HEK293 (cell line): ENCODE results near the gene TMEM271.

Source experiments
- CTCF ChIA-PET: fragments of 350-600 bp; formaldehyde crosslinking; extraction: SDS; loops from one replicate; lab custom pipeline; 2021; ENCODE audit warnings: antibody characterized with exemption; lab: Yijun Ruan, JAX
- POLR2A ChIA-PET: fragments of 300-600 bp; formaldehyde crosslinking; extraction: SDS; loops from one replicate; lab custom pipeline; 2020; ENCODE audit warnings: antibody characterized with exemption, inconsistent platforms; lab: Yijun Ruan, JAX
- H3K27ac ChIP-seq: fragments of 200-500 bp; sonication (Bioruptor generic); 2 replicates; pipeline ENCODE4 v1.5.1; 2014; ENCODE audit warnings: low read depth, low read length, control low read depth, inconsistent platforms; ENCODE audit errors: extremely low read depth
- H3K36me3 ChIP-seq, 2 experiments: fragments of 200-500 bp in 1 of 2; sonication (Bioruptor generic) in 1 of 2; 1 replicate in 1 of 2; 2 replicates in 1 of 2; pipeline ENCODE4 v1.5.1; 2014 to 2017; ENCODE audit warnings: inconsistent platforms in 2 of 2, low read length in 2 of 2; ENCODE audit not compliant: control insufficient read depth in 2 of 2, insufficient read depth in 1 of 2
- H3K4me1 ChIP-seq: fragments of 200-500 bp; sonication (Bioruptor generic); 2 replicates; pipeline ENCODE4 v1.5.1; 2014; ENCODE audit warnings: mild to moderate bottlenecking, low read length, inconsistent platforms; ENCODE audit not compliant: control insufficient read depth, insufficient read depth
- H3K4me3 ChIP-seq: 2 replicates; pipeline ENCODE4 v1.5.1; 2011; ENCODE audit warnings: low read depth, mild to moderate bottlenecking, control low read depth, low read length, moderate library complexity
- H3K9me3 ChIP-seq: fragments of 200-500 bp; sonication (Bioruptor generic); 2 replicates; pipeline ENCODE4 v1.5.1; 2014; ENCODE audit warnings: low read depth, low read length, inconsistent platforms; ENCODE audit not compliant: control insufficient read depth, insufficient read depth
- EGR2 ChIP-seq: fragments of 450-650 bp; formaldehyde crosslinking; IDR thresholded peaks from 2 replicates; pipeline ENCODE4 v1.5.1; 2016; ENCODE audit warnings: low read depth, missing biosample characterization, missing genetic modification characterization
- GLIS2 ChIP-seq: fragments of 450-650 bp; formaldehyde crosslinking; IDR thresholded peaks from 2 replicates; pipeline ENCODE4 v1.5.1; 2016; ENCODE audit warnings: missing biosample characterization, missing genetic modification characterization
- SP3 ChIP-seq: fragments of 450-650 bp; formaldehyde crosslinking; IDR thresholded peaks from 2 replicates; pipeline ENCODE4 v1.5.1; 2016; ENCODE audit warnings: missing biosample characterization, missing genetic modification characterization
- TRIM28 ChIP-seq: IDR thresholded peaks from 2 replicates; pipeline ENCODE4 v1.6.1; 2011; ENCODE audit warnings: low read length, control low read depth, borderline replicate concordance
- WT1 ChIP-seq: fragments of 450-650 bp; formaldehyde crosslinking; IDR thresholded peaks from 2 replicates; pipeline ENCODE4 v1.5.1; 2016; ENCODE audit warnings: missing biosample characterization, missing genetic modification characterization
- ZBTB1 ChIP-seq: fragments of 450-650 bp; formaldehyde crosslinking; IDR thresholded peaks from 2 replicates; pipeline ENCODE4 v1.5.1; 2016; ENCODE audit warnings: missing biosample characterization, missing genetic modification characterization
- ZNF214 ChIP-seq: fragments of 450-650 bp; formaldehyde crosslinking; IDR thresholded peaks from 2 replicates; pipeline ENCODE4 v1.5.1; 2017; ENCODE audit warnings: missing biosample characterization, mild to moderate bottlenecking, missing genetic modification characterization, borderline replicate concordance
- ZNF311 ChIP-seq: fragments of 450-650 bp; formaldehyde crosslinking; IDR thresholded peaks from 2 replicates; pipeline ENCODE4 v1.5.1; 2017; ENCODE audit warnings: missing biosample characterization, missing genetic modification characterization, borderline replicate concordance
- ZNF426 ChIP-seq: fragments of 450-650 bp; formaldehyde crosslinking; IDR thresholded peaks from 2 replicates; pipeline ENCODE4 v1.5.1; 2017; ENCODE audit warnings: missing biosample characterization, missing genetic modification characterization, mild to moderate bottlenecking, inconsistent platforms, moderate library complexity
- ZNF501 ChIP-seq: fragments of 450-650 bp; formaldehyde crosslinking; IDR thresholded peaks from 2 replicates; pipeline ENCODE4 v1.5.1; 2016; ENCODE audit warnings: missing biosample characterization, missing genetic modification characterization
- ZNF514 ChIP-seq: fragments of 450-650 bp; formaldehyde crosslinking; IDR thresholded peaks from 2 replicates; pipeline ENCODE4 v1.5.1; 2016; ENCODE audit warnings: missing biosample characterization, missing genetic modification characterization
- ZNF549 ChIP-seq: fragments of 450-650 bp; IDR thresholded peaks from 2 replicates; pipeline ENCODE4 v1.5.1; 2018; ENCODE audit warnings: missing biosample characterization, missing genetic modification characterization, mild to moderate bottlenecking, inconsistent platforms, moderate library complexity
- ZNF624 ChIP-seq: fragments of 450-650 bp; formaldehyde crosslinking; IDR thresholded peaks from 2 replicates; pipeline ENCODE4 v1.5.1; 2017; ENCODE audit warnings: missing biosample characterization, missing genetic modification characterization
- ZNF701 ChIP-seq: fragments of 450-650 bp; formaldehyde crosslinking; IDR thresholded peaks from 2 replicates; pipeline ENCODE4 v1.5.1; 2016; ENCODE audit warnings: missing biosample characterization, missing genetic modification characterization
- ZSCAN23 ChIP-seq: fragments of 450-650 bp; formaldehyde crosslinking; IDR thresholded peaks from 2 replicates; pipeline ENCODE4 v1.5.1; 2016; ENCODE audit warnings: missing biosample characterization, missing genetic modification characterization
- TF ChIP-seq, protein P1 (sequence below): fragments of 450-650 bp; formaldehyde crosslinking; IDR thresholded peaks from 2 replicates; pipeline ENCODE4 v1.5.1; 2016; ENCODE audit warnings: missing biosample characterization, missing genetic modification characterization, low read depth
- TF ChIP-seq, protein P2 (sequence below): fragments of 450-650 bp; formaldehyde crosslinking; IDR thresholded peaks from 2 replicates; pipeline ENCODE4 v1.5.1; 2016; ENCODE audit warnings: missing biosample characterization, missing genetic modification characterization
- TF ChIP-seq, protein P3 (sequence below): fragments of 450-650 bp; formaldehyde crosslinking; IDR thresholded peaks from 2 replicates; pipeline ENCODE4; 2016; ENCODE audit warnings: missing biosample characterization, missing genetic modification characterization
- TF ChIP-seq, protein P4 (sequence below): fragments of 450-650 bp; IDR thresholded peaks from 2 replicates; pipeline ENCODE4 v1.5.1; 2018; ENCODE audit warnings: missing biosample characterization, mild to moderate bottlenecking, missing genetic modification characterization

The TMEM271 gene

DNA sequence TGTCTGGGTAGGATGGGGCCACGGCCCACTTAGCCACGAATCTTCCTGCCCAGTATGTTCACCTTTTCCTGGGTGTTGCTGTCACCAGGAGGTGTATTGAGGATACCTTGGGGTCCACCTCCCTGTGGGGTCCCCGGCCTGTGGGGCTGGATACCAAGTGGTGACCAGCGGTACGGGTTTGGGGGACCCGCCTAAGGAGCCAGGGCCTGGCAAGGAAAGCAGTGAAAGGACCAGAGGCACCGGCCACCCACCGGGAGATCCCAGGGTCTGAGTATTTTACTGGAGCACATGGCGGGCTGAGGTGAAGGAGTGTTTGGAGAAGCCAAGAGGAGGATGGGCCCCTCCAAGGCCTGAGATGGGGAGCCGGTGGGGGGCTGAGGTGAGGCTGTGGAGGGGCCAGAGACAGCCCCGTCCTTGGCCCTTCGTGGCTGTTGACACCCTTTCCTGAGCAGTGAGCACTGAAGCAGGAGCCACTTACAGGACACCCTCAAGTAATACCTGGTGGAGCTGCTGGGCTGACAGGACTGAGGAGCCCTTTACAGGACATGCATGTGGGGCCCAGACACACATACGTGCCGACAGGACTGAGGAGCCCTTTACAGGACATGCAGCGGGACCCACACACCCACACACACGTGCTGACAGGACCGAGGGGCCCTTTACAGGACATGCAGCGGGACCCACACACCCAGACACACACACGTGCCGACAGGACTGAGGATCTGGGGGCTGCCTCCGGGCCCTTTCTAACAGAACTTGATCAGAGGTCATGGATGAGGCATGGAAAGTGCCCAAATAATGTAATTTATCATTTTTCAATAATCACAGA lies 38.4 kb downstream of the TMEM271 start:
- TF ChIP-seq, protein P1, sequence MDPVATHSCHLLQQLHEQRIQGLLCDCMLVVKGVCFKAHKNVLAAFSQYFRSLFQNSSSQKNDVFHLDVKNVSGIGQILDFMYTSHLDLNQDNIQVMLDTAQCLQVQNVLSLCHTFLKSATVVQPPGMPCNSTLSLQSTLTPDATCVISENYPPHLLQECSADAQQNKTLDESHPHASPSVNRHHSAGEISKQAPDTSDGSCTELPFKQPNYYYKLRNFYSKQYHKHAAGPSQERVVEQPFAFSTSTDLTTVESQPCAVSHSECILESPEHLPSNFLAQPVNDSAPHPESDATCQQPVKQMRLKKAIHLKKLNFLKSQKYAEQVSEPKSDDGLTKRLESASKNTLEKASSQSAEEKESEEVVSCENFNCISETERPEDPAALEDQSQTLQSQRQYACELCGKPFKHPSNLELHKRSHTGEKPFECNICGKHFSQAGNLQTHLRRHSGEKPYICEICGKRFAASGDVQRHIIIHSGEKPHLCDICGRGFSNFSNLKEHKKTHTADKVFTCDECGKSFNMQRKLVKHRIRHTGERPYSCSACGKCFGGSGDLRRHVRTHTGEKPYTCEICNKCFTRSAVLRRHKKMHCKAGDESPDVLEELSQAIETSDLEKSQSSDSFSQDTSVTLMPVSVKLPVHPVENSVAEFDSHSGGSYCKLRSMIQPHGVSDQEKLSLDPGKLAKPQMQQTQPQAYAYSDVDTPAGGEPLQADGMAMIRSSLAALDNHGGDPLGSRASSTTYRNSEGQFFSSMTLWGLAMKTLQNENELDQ (tag by site-specific recombination): no peak
- TF ChIP-seq WT1 (tag by site-specific recombination) (no peak), ZNF426 (no peak), ZNF514 (tag by site-specific recombination) (no peak), TRIM28 (no peak), ZNF311 (tag by site-specific recombination) (no peak), ZSCAN23 (no peak), ZBTB1 (tag by site-specific recombination) (no peak), ZNF501 (tag by site-specific recombination) (no peak), ZNF549 (no peak), SP3 (tag by site-specific recombination) (no peak), ZNF624 (tag by site-specific recombination) (no peak), EGR2 (tag by site-specific recombination) (no peak), GLIS2 (tag by site-specific recombination) (no peak), ZNF701 (tag by site-specific recombination) (no peak), ZNF214 (tag by site-specific recombination) (no peak)
- TF ChIP-seq, protein P2, sequence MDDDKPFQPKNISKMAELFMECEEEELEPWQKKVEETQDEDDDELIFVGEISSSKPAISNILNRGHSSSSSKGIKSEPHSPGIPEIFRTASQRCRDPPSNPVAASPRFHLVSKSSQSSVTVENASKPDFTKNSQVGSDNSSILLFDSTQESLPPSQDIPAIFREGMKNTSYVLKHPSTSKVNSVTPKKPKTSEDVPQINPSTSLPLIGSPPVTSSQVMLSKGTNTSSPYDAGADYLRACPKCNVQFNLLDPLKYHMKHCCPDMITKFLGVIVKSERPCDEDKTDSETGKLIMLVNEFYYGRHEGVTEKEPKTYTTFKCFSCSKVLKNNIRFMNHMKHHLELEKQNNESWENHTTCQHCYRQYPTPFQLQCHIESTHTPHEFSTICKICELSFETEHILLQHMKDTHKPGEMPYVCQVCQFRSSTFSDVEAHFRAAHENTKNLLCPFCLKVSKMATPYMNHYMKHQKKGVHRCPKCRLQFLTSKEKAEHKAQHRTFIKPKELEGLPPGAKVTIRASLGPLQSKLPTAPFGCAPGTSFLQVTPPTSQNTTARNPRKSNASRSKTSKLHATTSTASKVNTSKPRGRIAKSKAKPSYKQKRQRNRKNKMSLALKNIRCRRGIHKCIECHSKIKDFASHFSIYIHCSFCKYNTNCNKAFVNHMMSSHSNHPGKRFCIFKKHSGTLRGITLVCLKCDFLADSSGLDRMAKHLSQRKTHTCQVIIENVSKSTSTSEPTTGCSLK (tag by site-specific recombination): no peak
- TF ChIP-seq, protein P3, sequence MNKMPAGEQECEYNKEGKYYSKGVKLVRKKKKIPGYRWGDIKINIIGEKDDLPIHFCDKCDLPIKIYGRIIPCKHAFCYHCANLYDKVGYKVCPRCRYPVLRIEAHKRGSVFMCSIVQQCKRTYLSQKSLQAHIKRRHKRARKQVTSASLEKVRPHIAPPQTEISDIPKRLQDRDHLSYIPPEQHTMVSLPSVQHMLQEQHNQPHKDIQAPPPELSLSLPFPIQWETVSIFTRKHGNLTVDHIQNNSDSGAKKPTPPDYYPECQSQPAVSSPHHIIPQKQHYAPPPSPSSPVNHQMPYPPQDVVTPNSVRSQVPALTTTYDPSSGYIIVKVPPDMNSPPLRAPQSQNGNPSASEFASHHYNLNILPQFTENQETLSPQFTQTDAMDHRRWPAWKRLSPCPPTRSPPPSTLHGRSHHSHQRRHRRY (tag by site-specific recombination): no peak
- TF ChIP-seq, protein P4, sequence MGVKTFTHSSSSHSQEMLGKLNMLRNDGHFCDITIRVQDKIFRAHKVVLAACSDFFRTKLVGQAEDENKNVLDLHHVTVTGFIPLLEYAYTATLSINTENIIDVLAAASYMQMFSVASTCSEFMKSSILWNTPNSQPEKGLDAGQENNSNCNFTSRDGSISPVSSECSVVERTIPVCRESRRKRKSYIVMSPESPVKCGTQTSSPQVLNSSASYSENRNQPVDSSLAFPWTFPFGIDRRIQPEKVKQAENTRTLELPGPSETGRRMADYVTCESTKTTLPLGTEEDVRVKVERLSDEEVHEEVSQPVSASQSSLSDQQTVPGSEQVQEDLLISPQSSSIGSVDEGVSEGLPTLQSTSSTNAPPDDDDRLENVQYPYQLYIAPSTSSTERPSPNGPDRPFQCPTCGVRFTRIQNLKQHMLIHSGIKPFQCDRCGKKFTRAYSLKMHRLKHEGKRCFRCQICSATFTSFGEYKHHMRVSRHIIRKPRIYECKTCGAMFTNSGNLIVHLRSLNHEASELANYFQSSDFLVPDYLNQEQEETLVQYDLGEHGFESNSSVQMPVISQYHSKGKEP (tag by site-specific recombination): no peak
- ChIA-PET CTCF (no interaction called here), POLR2A (no interaction called here)
- no peaks in the 10 kb centered on the region for H3K4me1 ChIP-seq
- no peak overlapping the region for H3K4me3 ChIP-seq
- H3K27ac ChIP-seq: no peak overlapping the region
- H3K9me3 ChIP-seq: no peaks in the 10 kb centered on the region
- peaks cover 0 to 56% of the 10 kb centered on the region in 2 experiments; a peak in 1 of 3 replicates for H3K36me3 ChIP-seq
